GM23338 (cell line): ENCODE measurements around the gene ESYT2. TPM values are rescaled to one million over a fixed set of nuclear protein-coding genes. Genes with fewer than 3 reads are reported as not detected.

Experiments
- ATAC-seq: fragments of 200-7000 bp; cut with Tn5 transposase; 3 replicates; pipeline ENCODE4 v1.9.1; 2020
- DNase-seq: peaks from one replicate; pipeline ENCODE4 v3.0.0-alpha.2; 2015; ENCODE audit warnings: low spot score
- H2AFZ ChIP-seq: fragments of 200-600 bp; sonication (generic); 2 replicates; pipeline ENCODE4 v1.8.0; 2016; ENCODE audit warnings: antibody characterized with exemption, mild to moderate bottlenecking, moderate library complexity
- H3F3A ChIP-seq: fragments of 200-600 bp; sonication (generic); replicated peaks from 2 replicates; pipeline ENCODE4 v1.8.0; 2017; ENCODE audit warnings: antibody characterized with exemption, mixed run types, low read depth
- H3K27ac ChIP-seq: fragments of 200-600 bp; sonication (generic); 2 replicates; pipeline ENCODE4 v1.6.1; 2016; ENCODE audit warnings: low read depth
- H3K27me3 ChIP-seq: fragments of 200-600 bp; sonication (generic); 2 replicates; pipeline ENCODE4 v1.8.0; 2016; ENCODE audit warnings: mild to moderate bottlenecking, mixed run types, moderate library complexity; ENCODE audit not compliant: insufficient read depth
- H3K36me3 ChIP-seq: fragments of 200-600 bp; sonication (generic); 2 replicates; pipeline ENCODE4 v1.8.0; 2016; ENCODE audit warnings: mild to moderate bottlenecking; ENCODE audit not compliant: insufficient read depth
- H3K4me1 ChIP-seq: fragments of 200-600 bp; sonication (generic); 2 replicates; pipeline ENCODE4 v1.8.0; 2016; ENCODE audit warnings: mild to moderate bottlenecking, moderate library complexity; ENCODE audit not compliant: insufficient read depth
- H3K4me2 ChIP-seq: fragments of 200-600 bp; sonication (generic); 2 replicates; pipeline ENCODE4 v1.7.1; 2017; ENCODE audit warnings: mixed run types
- H3K4me3 ChIP-seq: fragments of 200-600 bp; sonication (generic); 2 replicates; pipeline ENCODE4 v1.6.1; 2016; ENCODE audit warnings: mixed run types
- H3K79me2 ChIP-seq: fragments of 200-600 bp; sonication (generic); replicated peaks from 2 replicates; pipeline ENCODE4 v1.8.0; 2017; ENCODE audit warnings: mild to moderate bottlenecking; ENCODE audit not compliant: insufficient read depth
- H3K9me2 ChIP-seq: fragments of 200-600 bp; sonication (generic); 2 replicates; pipeline ENCODE4 v1.8.0; 2017; ENCODE audit not compliant: insufficient read depth
- H4K20me1 ChIP-seq: fragments of 200-600 bp; sonication (generic); replicated peaks from 2 replicates; pipeline ENCODE4 v1.8.0; 2017; ENCODE audit warnings: mild to moderate bottlenecking; ENCODE audit not compliant: insufficient read depth
- H3K27ac Mint-ChIP-seq: 2 replicates; pipeline ENCODE4 v1.8.0; 2020; ENCODE audit warnings: inconsistent platforms, mild to moderate bottlenecking, moderate library complexity, mixed read lengths
- H3K27me3 Mint-ChIP-seq: 3 replicates; pipeline ENCODE4 v1.8.0; 2022; ENCODE audit warnings: low read depth, mild to moderate bottlenecking, moderate library complexity, mixed read lengths, inconsistent platforms; ENCODE audit not compliant: insufficient read depth, poor library complexity
- H3K36me3 Mint-ChIP-seq: 3 replicates; pipeline ENCODE4 v1.8.0; 2021; ENCODE audit warnings: low read depth, mild to moderate bottlenecking, inconsistent platforms, moderate library complexity, mixed read lengths
- H3K4me1 Mint-ChIP-seq: 3 replicates; pipeline ENCODE4 v1.8.0; 2020; ENCODE audit warnings: mild to moderate bottlenecking, inconsistent platforms, mixed read lengths
- H3K4me3 Mint-ChIP-seq: 3 replicates; pipeline ENCODE4 v1.8.0; 2021; ENCODE audit warnings: moderate library complexity, mild to moderate bottlenecking, inconsistent platforms, mixed read lengths
- H3K9me3 Mint-ChIP-seq: 3 replicates; pipeline ENCODE4 v1.8.0; 2020; ENCODE audit warnings: moderate library complexity, mild to moderate bottlenecking, inconsistent platforms, mixed read lengths
- CREB1 ChIP-seq: fragments of 250-450 bp; sonication (Bioruptor Pico); IDR thresholded peaks from 2 replicates; pipeline ENCODE4 v1.5.0; 2020; ENCODE audit warnings: low read depth, mild to moderate bottlenecking, moderate library complexity
- CTCF ChIP-seq, 2 experiments: fragments of 200-600 bp in 1 of 2; sonication (generic) in 1 of 2; conservative IDR thresholded peaks; 2 replicates each; pipeline versions ENCODE4 v1.5.1 to v1.6.1; 2016 to 2017; ENCODE audit warnings: antibody characterized with exemption in 2 of 2, low read depth in 2 of 2, mild to moderate bottlenecking in 2 of 2, moderate library complexity in 1 of 2
- ETS1 ChIP-seq: IDR thresholded peaks from 2 replicates; pipeline ENCODE4 v1.6.1; 2016; ENCODE audit warnings: antibody characterized with exemption
- EZH2 ChIP-seq: fragments of 200-600 bp; sonication (generic); IDR thresholded peaks from one replicate; pipeline ENCODE4 v1.8.0; 2017; ENCODE audit warnings: antibody characterized with exemption, mild to moderate bottlenecking, low read depth; ENCODE audit not compliant: unreplicated experiment
- EZH2phosphoT487 ChIP-seq: fragments of 200-600 bp; sonication (generic); IDR thresholded peaks from one replicate; pipeline ENCODE4 v1.8.1; 2018; ENCODE audit warnings: antibody characterized with exemption; ENCODE audit not compliant: unreplicated experiment
- JUNB ChIP-seq: IDR thresholded peaks from one replicate; pipeline ENCODE4 v1.6.1; 2016; ENCODE audit warnings: antibody characterized with exemption; ENCODE audit not compliant: unreplicated experiment
- NANOG ChIP-seq: IDR thresholded peaks from 2 replicates; pipeline ENCODE4 v1.6.1; 2016; ENCODE audit warnings: antibody characterized with exemption, borderline replicate concordance
- POLR2AphosphoS5 ChIP-seq: IDR thresholded peaks from 2 replicates; pipeline ENCODE4 v1.6.1; 2016; ENCODE audit warnings: antibody characterized with exemption, low read depth
- REST ChIP-seq: IDR thresholded peaks from one replicate; pipeline ENCODE4 v1.6.1; 2018; ENCODE audit warnings: antibody characterized with exemption; ENCODE audit not compliant: unreplicated experiment
- STAT1 ChIP-seq: IDR thresholded peaks from one replicate; pipeline ENCODE4 v1.6.1; 2016; ENCODE audit warnings: antibody characterized with exemption; ENCODE audit not compliant: unreplicated experiment
- ZNF114 ChIP-seq: fragments of 250-450 bp; sonication (Bioruptor Pico); IDR thresholded peaks from 2 replicates; pipeline ENCODE4 v1.5.0; 2020; ENCODE audit warnings: mild to moderate bottlenecking, moderate library complexity
- ZNF331 ChIP-seq: fragments of 250-450 bp; sonication (Bioruptor Pico); IDR thresholded peaks from 2 replicates; pipeline ENCODE4 v1.5.0; 2020; ENCODE audit warnings: low read depth, mild to moderate bottlenecking, moderate library complexity
- ZNF462 ChIP-seq: fragments of 250-450 bp; sonication (Bioruptor Pico); IDR thresholded peaks from 2 replicates; pipeline ENCODE4 v1.5.0; 2020; ENCODE audit warnings: mild to moderate bottlenecking, moderate library complexity
- polyA plus RNA-seq: library from polyadenylated mRNA; unstranded; fragments of >200 nt; fragmentation: Nextera tagmentation; extraction: Ambion mirVana; gene quantifications from 2 replicates; pipeline ENCODE4 v1.2.1, GENCODE V29; 2016
- total RNA-seq: library from RNA; depleted of rRNA; stranded (reverse); fragments of >200 nt; shearing (Covaris generic); gene quantifications from 2 replicates; pipeline ENCODE4 v1.2.3, GENCODE V29; 2014

Gene ESYT2
- total and polyA plus RNA-seq, 2 experiments from 2014 or later: 9.6 to 52.7 TPM

- Histone ChIP-seq H3K4me2 (peak overlapping the region; percentile 95), H3K4me3 (peak overlapping the region; percentile 91)
Observed at GRCh38 chr7:158702944-158703343, 126.4 kb downstream of the ESYT2 start.

More at GRCh38 chr7:158702944-158703343, 126.4 kb downstream of the ESYT2 start:
- Histone ChIP-seq H3K4me1 (peaks cover 33% of the 10 kb centered on the region), H3K79me2 (peaks cover 56% of the 10 kb centered on the region), H4K20me1 (peaks cover 17% of the 10 kb centered on the region), H3K9me2 (no peaks in the 10 kb centered on the region), H3K27me3 (no peaks in the 10 kb centered on the region), H2AFZ (no peak overlapping the region), H3K36me3 (peaks cover 28% of the 10 kb centered on the region), H3F3A (no peaks in the 10 kb centered on the region; the same call in 1 of the 2 replicates), H3K27ac (peak overlapping the region; percentile 39; the same call in 1 of the 2 replicates)
- H3K36me3 Mint-ChIP-seq: peaks cover 47% of the 10 kb centered on the region
- no peak for TF ChIP-seq CREB1 (CRISPR knock-in tag)
- no peak for TF ChIP-seq ZNF331 (CRISPR knock-in tag)
- no peak for TF ChIP-seq CTCF (conservative IDR thresholded peaks at IDR 0.05; ENCODE audit: low read depth in 2 of 2)
- TF ChIP-seq NANOG: no peak
- no peak for TF ChIP-seq STAT1
- no peak for TF ChIP-seq REST
- no peak for TF ChIP-seq EZH2phosphoT487
- no peak for TF ChIP-seq JUNB
- TF ChIP-seq ETS1: no peak
- no peak for TF ChIP-seq EZH2
- no peak for TF ChIP-seq ZNF462
- no peak for TF ChIP-seq POLR2AphosphoS5
- TF ChIP-seq ZNF114 (CRISPR knock-in tag): no peak
- H3K27me3 Mint-ChIP-seq: peaks cover 3% of the 10 kb centered on the region
- H3K9me3 Mint-ChIP-seq: peaks cover 10% of the 10 kb centered on the region
- H3K4me3 Mint-ChIP-seq: peak overlapping the region; percentile 84
- H3K27ac Mint-ChIP-seq: peak overlapping the region; percentile 74; the same call in 1 of the 2 replicates
- H3K4me1 Mint-ChIP-seq: peaks cover 39% of the 10 kb centered on the region
- DNase-seq (no peak), ATAC-seq (no peak)
